ENCODE measurements around the gene MAP4K2. TPM values are rescaled to one million over a fixed set of nuclear protein-coding genes. Genes with fewer than 3 reads are reported as not detected.

Gene MAP4K2
- total RNA-seq, 5 donors from 2014 or later (not counting 1 experiment from before 2014, with no cell fraction given) = 80.9 to 131 (median 102) TPM

GRCh38 chr11:64805481-64805880 is 2.5 kb upstream of the MAP4K2 start:
- H3K36me3 Mint-ChIP-seq = peaks cover 18% of the 10 kb centered on the region
- no peak overlapping the region for H3K27ac Mint-ChIP-seq
- ChIA-PET POLR2A (interaction anchor here in 1 of 2 donors (0.7 kb wide), 1 partner anchor 28 kb away, joined by 3 read pairs; no protein-coding TSS in a partner anchor), CTCF (no interaction called here)
- no peaks in the 10 kb centered on the region for H3K27me3 Mint-ChIP-seq
- ATAC-seq (replicated peaks in 1 of 4) (no peak), DNase-seq (no peak)
- no peaks in the 10 kb centered on the region for H3K9me3 ChIP-seq
- peaks cover 6 to 50% of the 10 kb centered on the region in 2 experiments for H3K4me1 ChIP-seq (ENCODE audit: control insufficient read depth in 1 of 2, extremely low read depth in 1 of 2, insufficient read depth in 2 of 2, low read length in 2 of 2)
- H3K9me3 Mint-ChIP-seq = no peaks in the 10 kb centered on the region
- H3K4me3 ChIP-seq (ENCODE audit: control insufficient read depth in 1 of 2, extremely low read depth in 1 of 2, low read length in 1 of 2) = no peak overlapping the region
- no peak overlapping the region for H3K27ac ChIP-seq (ENCODE audit: low read length)
- H3K4me3 Mint-ChIP-seq = no peak overlapping the region
- peaks cover 36 to 52% (median 46%) of the 10 kb centered on the region in 3 donors for H3K4me1 Mint-ChIP-seq
- H3K36me3 ChIP-seq (ENCODE audit: control insufficient read depth in 2 of 2, extremely low read depth in 1 of 2, insufficient read depth in 1 of 2, low read length in 1 of 2) = peaks cover 11 to 40% of the 10 kb centered on the region in 2 donors
- 93% methylated on average over 5 of the region's 9 CpGs for WGBS (ENCODE audit: insufficient coverage)
- H3K27me3 ChIP-seq (replicated peaks in 1 of 2; ENCODE audit: control insufficient read depth in 2 of 2, extremely low read depth in 1 of 2, insufficient read depth in 2 of 2, low read length in 1 of 2) = no peaks in the 10 kb centered on the region

GRCh38 chr11:64804346-64805210 is 1.6 kb upstream of the MAP4K2 start:
- H3K27me3 ChIP-seq (replicated peaks in 1 of 2; ENCODE audit: control insufficient read depth in 2 of 2, extremely low read depth in 1 of 2, insufficient read depth in 2 of 2, low read length in 1 of 2) = no peaks in the 10 kb centered on the region
- Mint-ChIP-seq H3K4me3 (peak overlapping the region; percentile 84 to 86 (median 84)), H3K36me3 (peaks cover 21% of the 10 kb centered on the region), H3K27ac (peak overlapping the region in 1 of 2 donors; percentile 92), H3K9me3 (no peaks in the 10 kb centered on the region), H3K4me1 (peaks cover 30 to 47% (median 41%) of the 10 kb centered on the region in 3 donors), H3K27me3 (no peaks in the 10 kb centered on the region)
- no peaks in the 10 kb centered on the region for H3K9me3 ChIP-seq
- ATAC-seq (replicated peaks in 1 of 4) (no peak), DNase-seq (no peak)
- H3K4me1 ChIP-seq (ENCODE audit: control insufficient read depth in 1 of 2, extremely low read depth in 1 of 2, insufficient read depth in 2 of 2, low read length in 2 of 2) = peaks cover 6 to 48% of the 10 kb centered on the region in 2 experiments
- CTCF ChIA-PET = no interaction called here
- no peak overlapping the region for H3K4me3 ChIP-seq (ENCODE audit: control insufficient read depth in 1 of 2, extremely low read depth in 1 of 2, low read length in 1 of 2)
- H3K27ac ChIP-seq (ENCODE audit: low read length) = no peak overlapping the region
- WGBS (ENCODE audit: insufficient coverage) = 94% methylated on average over 18 of the region's 41 CpGs
- POLR2A ChIA-PET = interaction anchor here (0.5 to 0.7 kb wide), 2 partner anchors 26 kb away, joined by 3 to 5 read pairs; no protein-coding TSS in a partner anchor
- peaks cover 12 to 49% of the 10 kb centered on the region in 2 donors for H3K36me3 ChIP-seq (ENCODE audit: control insufficient read depth in 2 of 2, extremely low read depth in 1 of 2, insufficient read depth in 1 of 2, low read length in 1 of 2)

- H3K9me3 Mint-ChIP-seq = no peaks in the 10 kb centered on the region
- H3K9me3 ChIP-seq = no peaks in the 10 kb centered on the region
- H3K4me3 ChIP-seq (ENCODE audit: control insufficient read depth in 1 of 2, extremely low read depth in 1 of 2, low read length in 1 of 2) = peak overlapping the region; percentile 77 to 87
- H3K4me1 ChIP-seq (ENCODE audit: control insufficient read depth in 1 of 2, extremely low read depth in 1 of 2, insufficient read depth in 2 of 2, low read length in 2 of 2) = peaks cover 6 to 44% of the 10 kb centered on the region in 2 experiments
- peak overlapping the region; percentile 90 for H3K27ac ChIP-seq (ENCODE audit: low read length)
- POLR2A ChIA-PET = interaction anchor here (0.5 to 0.7 kb wide), 2 partner anchors 25 kb away, joined by 3 to 5 read pairs; no protein-coding TSS in a partner anchor
- DNase-seq (no peak), ATAC-seq (replicated peaks in 1 of 4) (no peak)
- peaks cover 26 to 45% (median 36%) of the 10 kb centered on the region in 3 donors for H3K4me1 Mint-ChIP-seq
- no peaks in the 10 kb centered on the region for H3K27me3 Mint-ChIP-seq
- CTCF ChIA-PET = no interaction called here
- H3K36me3 ChIP-seq (ENCODE audit: control insufficient read depth in 2 of 2, extremely low read depth in 1 of 2, insufficient read depth in 1 of 2, low read length in 1 of 2) = peaks cover 13 to 56% of the 10 kb centered on the region in 2 donors
- no peaks in the 10 kb centered on the region for H3K27me3 ChIP-seq (replicated peaks in 1 of 2; ENCODE audit: control insufficient read depth in 2 of 2, extremely low read depth in 1 of 2, insufficient read depth in 2 of 2, low read length in 1 of 2)
- WGBS (ENCODE audit: insufficient coverage) = 63% methylated on average over 15 of the region's 15 CpGs
- H3K4me3 Mint-ChIP-seq = peak overlapping the region; percentile 84 to 86 (median 84)
- peaks cover 23% of the 10 kb centered on the region for H3K36me3 Mint-ChIP-seq
- peak overlapping the region; percentile 92 to 94 for H3K27ac Mint-ChIP-seq
Observed at GRCh38 chr11:64803846-64804345, 882 bp upstream of the MAP4K2 start.

DNA sequence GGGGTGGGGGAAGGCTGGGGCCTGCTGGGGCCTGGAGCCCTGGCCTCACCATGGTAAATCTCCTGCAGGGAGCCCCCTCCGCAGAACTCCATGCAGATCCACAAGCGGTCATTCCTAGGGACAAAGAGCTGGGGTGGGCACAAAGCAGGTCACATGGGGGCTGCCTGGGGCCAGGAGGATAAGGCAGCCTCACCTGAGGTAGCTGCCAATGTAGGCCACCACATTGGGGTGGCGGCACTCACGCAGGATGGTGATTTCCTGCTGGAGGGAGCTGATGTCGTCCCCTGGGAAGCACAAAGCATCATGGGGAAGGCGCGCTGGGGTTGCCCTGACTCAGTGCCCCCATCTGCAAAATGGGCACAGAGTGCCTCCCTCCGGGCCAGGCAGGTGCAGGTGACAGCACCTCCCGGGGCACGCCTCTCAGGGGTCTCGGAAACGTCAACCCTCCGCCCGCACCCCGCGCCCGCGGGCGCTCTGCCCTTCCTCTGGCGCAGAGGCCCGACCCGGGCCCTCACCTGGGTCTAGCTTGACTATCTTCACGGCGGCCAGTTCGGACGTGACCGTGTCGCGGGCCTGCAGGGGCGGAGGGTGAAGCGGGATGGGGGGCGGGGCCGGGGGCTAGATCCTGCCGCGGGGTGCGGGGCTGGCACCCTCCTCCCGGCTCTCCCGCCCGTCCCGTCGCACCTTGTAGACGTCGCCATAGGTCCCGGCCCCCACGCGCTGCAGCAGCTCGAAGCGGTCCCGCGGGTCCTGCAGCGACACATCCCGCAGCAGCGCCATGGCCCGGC is 450 bp downstream of the MAP4K2 start:
- H3K27ac Mint-ChIP-seq = peak overlapping the region; percentile 85 to 90
- ChIA-PET CTCF (interaction anchor here (0.6 to 1.3 kb wide), 4 partner anchors 16 to 84 kb away, joined by 3 to 5 read pairs (median 4); partner anchors contain the start of gene SF1 (in 1 of the 2)), POLR2A (interaction anchor here in 1 of 2 donors (0.5 to 0.7 kb wide), 2 partner anchors 121 to 715 kb away, joined by 3 to 4 read pairs; no protein-coding TSS in a partner anchor)
- peaks cover 6 to 41% of the 10 kb centered on the region in 2 experiments for H3K4me1 ChIP-seq (ENCODE audit: control insufficient read depth in 1 of 2, extremely low read depth in 1 of 2, insufficient read depth in 2 of 2, low read length in 2 of 2)
- H3K9me3 Mint-ChIP-seq = no peaks in the 10 kb centered on the region
- no peaks in the 10 kb centered on the region for H3K27me3 Mint-ChIP-seq
- H3K36me3 Mint-ChIP-seq = peaks cover 23% of the 10 kb centered on the region
- H3K27me3 ChIP-seq (replicated peaks in 1 of 2; ENCODE audit: control insufficient read depth in 2 of 2, extremely low read depth in 1 of 2, insufficient read depth in 2 of 2, low read length in 1 of 2) = no peaks in the 10 kb centered on the region
- WGBS (ENCODE audit: insufficient coverage) = 4% methylated on average over 43 of the region's 54 CpGs
- DNase-seq = peak in 26 of 35 experiments; percentile 8 to 60 (median 26)
- peak overlapping the region; percentile 70 to 77 for H3K4me3 ChIP-seq (ENCODE audit: control insufficient read depth in 1 of 2, extremely low read depth in 1 of 2, low read length in 1 of 2)
- peak overlapping the region; percentile 78 for H3K27ac ChIP-seq (ENCODE audit: low read length)
- H3K4me3 Mint-ChIP-seq = peak overlapping the region; percentile 75 to 86 (median 81)
- peak; percentile 24 to 39 (median 36) for ATAC-seq (replicated peaks in 1 of 4)
- no peaks in the 10 kb centered on the region for H3K9me3 ChIP-seq
- H3K4me1 Mint-ChIP-seq = peaks cover 30 to 42% (median 34%) of the 10 kb centered on the region in 3 donors
- H3K36me3 ChIP-seq (ENCODE audit: control insufficient read depth in 2 of 2, extremely low read depth in 1 of 2, insufficient read depth in 1 of 2, low read length in 1 of 2) = peaks cover 19 to 56% of the 10 kb centered on the region in 2 donors

GRCh38 chr11:64801561-64802369 is 1.2 kb downstream of the MAP4K2 start:
- POLR2A ChIA-PET = no interaction called here
- peak overlapping the region; percentile 75 to 86 (median 81) for H3K4me3 Mint-ChIP-seq

More at GRCh38 chr11:64801561-64802369, 1.2 kb downstream of the MAP4K2 start:
- H3K4me1 Mint-ChIP-seq = peaks cover 25 to 39% (median 31%) of the 10 kb centered on the region in 3 donors
- CTCF ChIA-PET = no interaction called here
- 46% methylated on average over 11 of the region's 13 CpGs for WGBS (ENCODE audit: insufficient coverage)
- H3K27ac Mint-ChIP-seq = peak overlapping the region; percentile 85 to 90
- Histone ChIP-seq H3K4me3 (ENCODE audit: control insufficient read depth in 1 of 2, extremely low read depth in 1 of 2, low read length in 1 of 2) (peak overlapping the region; percentile 70 to 77), H3K4me1 (ENCODE audit: control insufficient read depth in 1 of 2, extremely low read depth in 1 of 2, insufficient read depth in 2 of 2, low read length in 2 of 2) (peaks cover 6 to 44% of the 10 kb centered on the region in 2 experiments), H3K36me3 (ENCODE audit: control insufficient read depth in 2 of 2, extremely low read depth in 1 of 2, insufficient read depth in 1 of 2, low read length in 1 of 2) (peaks cover 24 to 56% of the 10 kb centered on the region in 2 donors), H3K27ac (ENCODE audit: low read length) (peak overlapping the region; percentile 78), H3K9me3 (no peaks in the 10 kb centered on the region), H3K27me3 (replicated peaks in 1 of 2; ENCODE audit: control insufficient read depth in 2 of 2, extremely low read depth in 1 of 2, insufficient read depth in 2 of 2, low read length in 1 of 2) (no peaks in the 10 kb centered on the region)
- peaks cover 20% of the 10 kb centered on the region for H3K36me3 Mint-ChIP-seq
- ATAC-seq (replicated peaks in 1 of 4) = no peak
- H3K27me3 Mint-ChIP-seq = no peaks in the 10 kb centered on the region
- no peaks in the 10 kb centered on the region for H3K9me3 Mint-ChIP-seq
- DNase-seq = peak in 1 of 35 experiments; percentile 22

Measured in T-cell (primary cell).